Mononuclear cell (primary cell): ENCODE results near the gene ANKH. TPM values are rescaled to one million over a fixed set of nuclear protein-coding genes. Genes with fewer than 3 reads are reported as not detected.

Experiments
- H3K27me3 ChIP-seq: 2 replicates; pipeline ENCODE4 v1.6.0; 2011; ENCODE audit warnings: low read length, control low read depth; ENCODE audit not compliant: insufficient read depth
- H3K4me1 ChIP-seq: 2 replicates; pipeline ENCODE4 v1.5.1; 2011; ENCODE audit warnings: mild to moderate bottlenecking, low read length, control low read depth; ENCODE audit not compliant: insufficient read depth
- H3K4me3 ChIP-seq: 2 replicates; pipeline ENCODE4 v1.5.1; 2011; ENCODE audit warnings: mild to moderate bottlenecking, low read length, moderate library complexity
- H3K9me3 ChIP-seq: 2 replicates; pipeline ENCODE4 v1.5.1; 2011; ENCODE audit warnings: low read depth, mild to moderate bottlenecking, control low read depth, low read length
- total RNA-seq: library from RNA; depleted of rRNA; stranded (reverse); fragments of >200 nt; gene quantifications from one replicate; pipeline ENCODE4 v1.2.3, GENCODE V29; 2012

Gene ANKH
- total RNA-seq, 1 donor, result 35.7 TPM

DNA sequence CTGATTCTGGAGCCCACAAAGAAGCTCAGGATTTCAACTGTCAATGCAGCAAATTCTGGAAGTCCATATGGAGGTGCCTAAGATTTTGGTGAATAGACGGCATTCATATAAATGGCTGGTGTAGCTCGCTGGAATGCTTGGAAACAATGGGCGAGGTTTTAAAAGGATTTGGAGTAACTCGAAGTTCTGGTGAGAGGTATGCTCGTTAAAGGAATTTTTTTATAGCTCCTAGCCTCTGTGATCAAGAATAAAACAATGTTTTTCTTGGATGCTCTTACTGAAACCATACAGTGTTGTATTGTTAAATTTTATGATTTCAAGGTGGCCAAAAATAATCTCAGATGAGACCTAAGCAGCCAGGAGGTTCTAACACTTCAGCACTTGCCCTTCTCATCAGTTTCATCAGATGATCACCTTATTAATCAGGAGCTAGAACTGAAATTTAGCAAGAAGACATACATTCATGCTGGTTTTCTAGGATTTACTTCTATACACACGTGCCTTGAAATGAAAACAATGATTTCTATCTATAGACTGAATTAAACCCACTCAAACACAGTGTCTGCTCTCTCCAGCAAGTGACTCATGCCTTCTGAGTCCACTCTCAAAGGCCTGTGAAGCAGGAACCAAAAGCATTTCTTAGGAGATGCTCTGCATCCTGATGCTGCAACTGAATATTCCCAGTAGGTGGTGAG is 127.8 kb downstream of the ANKH start:
- Histone ChIP-seq H3K4me3 (no peak overlapping the region), H3K4me1 (peaks cover 5% of the 10 kb centered on the region), H3K27me3 (no peaks in the 10 kb centered on the region), H3K9me3 (no peaks in the 10 kb centered on the region)

DNA sequence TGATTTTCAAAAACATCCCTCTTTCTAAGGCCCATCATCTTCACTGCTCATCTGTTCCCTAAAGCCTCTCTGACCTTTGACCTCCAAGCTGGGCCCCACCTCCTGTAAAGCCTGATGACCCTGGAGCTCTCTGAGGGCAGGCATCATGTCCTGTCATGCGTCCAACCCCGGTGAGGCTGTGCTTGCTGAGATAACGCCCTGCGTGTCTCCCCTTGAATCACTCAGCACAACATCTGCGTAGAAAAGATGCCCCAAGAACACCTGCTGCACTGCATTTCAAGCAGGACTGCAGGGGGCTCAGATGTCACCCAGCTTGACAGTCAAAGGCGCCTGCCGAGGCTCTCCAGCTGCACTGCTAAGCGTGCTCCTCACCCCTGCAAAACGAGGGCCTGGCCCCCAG is 129.1 kb downstream of the ANKH start:
- no peaks in the 10 kb centered on the region for H3K27me3 ChIP-seq
- no peak overlapping the region for H3K4me3 ChIP-seq

DNA sequence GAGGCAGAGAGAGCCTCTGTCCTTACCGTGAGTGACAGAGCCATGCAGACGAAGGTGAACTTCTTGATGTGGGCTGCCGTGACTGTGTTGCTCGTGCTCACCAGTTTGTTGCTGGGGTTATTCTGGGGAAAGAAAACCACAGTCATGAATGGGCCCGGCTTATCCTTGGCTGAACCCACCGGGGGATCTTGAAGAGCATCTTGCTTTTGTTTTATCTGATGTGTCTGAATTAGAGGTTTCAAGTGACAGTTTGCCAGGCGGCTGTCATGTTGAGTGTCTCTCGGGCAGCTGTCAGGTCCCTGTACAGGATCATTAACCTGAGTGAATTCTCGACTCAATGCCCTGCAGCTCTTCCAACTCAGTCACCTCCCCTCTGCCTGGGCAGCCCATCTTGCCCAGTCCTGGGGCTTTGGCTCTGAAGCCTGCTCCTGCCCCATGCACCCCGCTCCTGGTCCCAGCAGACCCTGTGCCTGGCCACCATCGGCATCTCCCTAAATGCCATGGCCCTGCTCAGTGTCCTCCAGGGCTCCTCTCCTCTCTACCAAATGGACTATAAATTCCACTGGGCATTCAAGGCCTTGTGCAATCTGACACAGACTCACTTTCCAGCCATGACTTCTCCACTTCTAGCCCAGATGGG is 129.7 kb downstream of the ANKH start:
- Histone ChIP-seq H3K9me3 (no peaks in the 10 kb centered on the region), H3K4me1 (peaks cover 5% of the 10 kb centered on the region), H3K27me3 (no peaks in the 10 kb centered on the region), H3K4me3 (no peak overlapping the region)

More for the DNA sequence above, 129.1 kb downstream of the ANKH start:
- no peaks in the 10 kb centered on the region for H3K9me3 ChIP-seq
- H3K4me1 ChIP-seq, result peaks cover 5% of the 10 kb centered on the region

DNA sequence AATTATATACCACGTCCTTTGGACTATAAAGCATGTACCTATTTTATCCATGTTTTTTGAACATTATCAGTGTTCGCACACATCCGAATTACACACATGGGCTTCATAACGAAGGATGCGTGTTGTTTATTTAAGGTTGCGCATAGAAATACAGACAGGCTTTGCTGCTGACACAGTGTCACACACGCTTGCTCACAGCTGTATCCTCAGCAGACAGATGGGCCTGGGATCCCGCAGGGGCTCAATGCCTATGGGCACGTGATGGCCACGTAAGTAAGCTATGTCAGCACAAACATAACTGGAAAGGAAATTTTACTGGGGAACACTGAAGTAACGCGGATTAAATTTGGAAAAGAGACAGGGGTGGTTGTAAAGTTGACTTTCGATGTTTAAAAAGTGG is 130.4 kb downstream of the ANKH start:
- H3K27me3 ChIP-seq, result no peaks in the 10 kb centered on the region
- no peaks in the 10 kb centered on the region for H3K9me3 ChIP-seq
- peaks cover 5% of the 10 kb centered on the region for H3K4me1 ChIP-seq
- no peak overlapping the region for H3K4me3 ChIP-seq

DNA sequence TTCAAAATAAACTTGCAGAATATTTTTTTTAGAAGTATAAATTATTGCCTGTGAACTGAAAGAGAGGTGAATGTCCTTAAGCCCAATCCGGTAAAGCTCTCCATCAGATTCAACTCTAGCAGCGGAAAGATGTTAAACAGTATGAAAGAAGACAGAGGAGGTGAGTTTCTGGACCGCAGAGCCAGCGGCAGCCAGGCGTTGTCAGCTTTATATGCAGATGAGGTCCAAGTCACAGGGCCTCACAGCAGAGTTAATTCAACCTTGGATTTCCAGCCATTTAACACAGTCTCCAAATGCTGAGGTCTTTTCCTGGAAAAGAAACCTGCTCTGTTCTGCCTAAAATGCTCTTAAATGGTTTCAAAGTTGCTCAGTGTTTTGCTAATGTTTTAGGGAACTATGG is 131.6 kb downstream of the ANKH start:
- Histone ChIP-seq H3K4me1 (peaks cover 5% of the 10 kb centered on the region), H3K4me3 (no peak overlapping the region)

DNA sequence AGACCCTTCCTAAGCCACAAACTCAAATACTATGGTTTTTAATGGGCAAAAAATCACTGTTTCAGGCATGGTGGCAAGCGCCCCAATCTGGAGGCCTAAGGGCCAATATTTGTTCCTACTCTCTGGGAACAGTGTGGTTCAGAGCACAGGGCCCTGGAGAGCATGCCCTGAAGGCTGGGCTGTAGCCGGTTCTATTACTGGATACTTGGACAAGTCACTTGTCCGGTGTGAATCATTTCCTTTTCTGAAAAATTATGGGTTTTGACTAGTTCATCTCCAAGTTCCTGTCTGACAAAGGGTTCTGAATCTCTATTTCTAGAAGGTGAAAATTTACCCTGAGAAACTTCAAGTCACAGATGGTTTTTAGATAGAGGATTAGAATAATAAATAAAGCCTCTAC is 132.0 kb downstream of the ANKH start:
- no peaks in the 10 kb centered on the region for H3K27me3 ChIP-seq
- H3K4me1 ChIP-seq, result peaks cover 5% of the 10 kb centered on the region
- no peak overlapping the region for H3K4me3 ChIP-seq
- no peaks in the 10 kb centered on the region for H3K9me3 ChIP-seq

More for the DNA sequence above, 131.6 kb downstream of the ANKH start:
- Histone ChIP-seq H3K9me3 (no peaks in the 10 kb centered on the region), H3K27me3 (no peaks in the 10 kb centered on the region)

DNA sequence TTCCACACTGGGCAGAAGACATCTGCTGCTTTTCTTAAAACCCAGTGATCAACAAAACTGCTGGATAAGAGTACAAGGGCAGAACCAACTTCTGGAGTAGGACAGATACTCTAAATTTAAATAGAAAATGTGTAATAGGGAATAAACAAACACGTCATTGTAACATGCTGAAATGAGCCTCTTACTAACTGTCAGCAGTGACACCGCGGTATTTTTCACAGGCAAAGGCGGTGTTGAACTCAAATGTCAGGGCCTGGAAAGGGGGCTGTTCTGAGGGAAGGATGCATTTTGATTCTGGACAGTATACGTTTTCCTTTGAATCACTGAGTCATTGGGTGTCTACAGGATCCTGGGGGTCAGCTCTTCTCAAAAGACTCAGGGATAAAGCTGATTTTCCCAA is 133.5 kb downstream of the ANKH start:
- Histone ChIP-seq H3K27me3 (no peaks in the 10 kb centered on the region), H3K4me3 (no peak overlapping the region), H3K4me1 (peaks cover 5% of the 10 kb centered on the region), H3K9me3 (no peaks in the 10 kb centered on the region)

DNA sequence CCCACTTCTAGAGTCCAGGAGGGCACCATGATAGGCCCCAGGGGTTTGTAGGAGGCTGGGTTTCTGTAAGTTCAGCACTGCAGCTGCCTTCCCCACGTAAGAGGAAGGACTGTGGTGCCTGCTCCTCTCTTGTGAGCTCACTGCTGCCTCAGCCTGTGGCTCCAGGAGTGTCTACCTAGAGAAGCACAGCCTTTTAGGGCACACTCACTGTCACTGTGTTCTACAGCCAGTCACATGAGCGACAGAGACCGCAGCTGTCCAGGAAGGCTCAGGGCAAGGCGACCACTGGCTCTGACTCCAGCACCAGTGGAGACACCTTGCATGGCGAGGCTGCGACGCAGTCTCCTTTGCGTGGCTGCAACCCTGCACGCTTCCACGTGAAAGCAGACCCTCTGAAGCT is 134.3 kb downstream of the ANKH start:
- Histone ChIP-seq H3K27me3 (no peaks in the 10 kb centered on the region), H3K9me3 (no peaks in the 10 kb centered on the region), H3K4me3 (no peak overlapping the region), H3K4me1 (peaks cover 5% of the 10 kb centered on the region)

DNA sequence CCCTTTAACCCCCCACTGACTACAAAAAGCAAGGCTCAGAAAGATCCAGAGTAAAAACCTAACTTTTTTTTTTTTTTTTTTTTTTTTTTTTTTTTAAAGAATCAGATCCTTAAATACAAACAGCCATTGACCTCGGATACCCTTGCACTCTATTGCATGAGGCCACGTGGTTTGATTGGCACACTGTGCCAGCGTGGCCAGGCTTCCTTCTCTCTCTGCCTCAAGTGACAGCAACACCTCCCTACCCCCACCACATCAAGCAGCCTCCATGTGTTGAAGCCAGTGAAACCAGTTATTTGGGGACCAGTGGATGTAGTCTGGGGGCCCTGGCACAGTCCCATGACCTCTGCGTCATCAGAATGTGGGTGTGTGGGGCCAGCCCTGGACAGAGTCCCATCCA is 135.6 kb downstream of the ANKH start:
- Histone ChIP-seq H3K27me3 (no peaks in the 10 kb centered on the region), H3K4me1 (peaks cover 5% of the 10 kb centered on the region), H3K9me3 (no peaks in the 10 kb centered on the region), H3K4me3 (no peak overlapping the region)

DNA sequence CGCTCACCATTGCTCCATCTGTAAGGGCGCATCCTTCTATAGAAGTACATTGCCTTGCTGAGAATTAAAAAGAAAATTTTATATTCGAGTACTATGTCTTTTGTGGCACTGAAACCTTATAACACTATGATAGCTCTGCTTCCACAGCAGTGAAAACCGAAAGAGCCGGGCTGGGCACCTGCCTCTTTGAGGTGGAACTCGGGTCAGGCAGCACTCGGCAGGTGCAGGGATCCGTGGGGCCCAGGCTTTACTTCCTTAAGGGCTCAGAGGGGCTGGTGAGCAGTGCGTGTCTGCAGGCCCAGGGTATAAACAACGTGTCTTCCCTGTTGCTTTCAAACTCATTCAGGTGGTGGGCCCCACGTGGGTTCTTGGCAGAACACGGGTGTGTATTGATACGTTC is 137.2 kb downstream of the ANKH start:
- no peaks in the 10 kb centered on the region for H3K9me3 ChIP-seq
- no peaks in the 10 kb centered on the region for H3K27me3 ChIP-seq
- H3K4me1 ChIP-seq, result peaks cover 2% of the 10 kb centered on the region
- no peak overlapping the region for H3K4me3 ChIP-seq

DNA sequence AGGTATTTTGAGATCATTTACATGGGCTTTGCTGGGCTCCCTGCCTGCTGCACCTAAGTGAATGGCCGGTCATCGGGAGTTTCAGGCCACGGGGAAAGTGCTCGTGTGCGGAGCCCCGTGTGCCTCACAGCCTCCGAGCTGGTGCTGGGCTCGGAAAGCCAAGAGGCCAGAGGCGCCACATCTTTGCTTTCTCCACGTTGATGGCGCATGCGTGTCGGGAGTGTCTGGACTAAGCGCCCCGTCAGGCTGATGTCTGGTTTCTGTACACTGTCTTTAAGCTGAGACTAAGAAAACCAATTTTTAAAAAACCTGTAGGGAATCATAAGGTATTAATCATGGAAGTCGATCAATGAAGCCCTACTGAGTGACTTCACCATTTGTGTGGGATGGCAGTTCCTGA is 137.9 kb downstream of the ANKH start:
- no peaks in the 10 kb centered on the region for H3K9me3 ChIP-seq
- no peaks in the 10 kb centered on the region for H3K27me3 ChIP-seq
- no peaks in the 10 kb centered on the region for H3K4me1 ChIP-seq
- no peak overlapping the region for H3K4me3 ChIP-seq

DNA sequence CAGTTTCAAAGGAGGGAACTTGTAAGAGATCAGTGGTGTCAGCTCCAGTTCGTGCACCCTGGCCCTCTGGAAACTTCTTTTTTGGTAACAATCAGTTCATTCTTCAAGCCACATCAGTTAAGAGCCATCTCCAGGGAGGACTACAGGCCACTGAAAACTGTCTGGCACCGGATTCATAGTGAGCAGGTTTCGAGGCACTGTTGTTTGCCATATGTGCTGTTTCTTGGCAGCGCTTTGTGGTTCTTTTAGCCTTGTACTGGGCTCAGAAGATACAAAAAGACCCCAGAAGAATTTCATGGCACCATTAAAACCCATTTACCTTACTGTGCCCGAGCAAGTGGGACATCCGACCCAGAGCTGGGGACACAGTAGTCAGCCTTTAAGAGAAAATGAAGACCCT is 138.6 kb downstream of the ANKH start:
- H3K9me3 ChIP-seq, result no peaks in the 10 kb centered on the region
- no peak overlapping the region for H3K4me3 ChIP-seq
- H3K27me3 ChIP-seq, result no peaks in the 10 kb centered on the region
- no peaks in the 10 kb centered on the region for H3K4me1 ChIP-seq

DNA sequence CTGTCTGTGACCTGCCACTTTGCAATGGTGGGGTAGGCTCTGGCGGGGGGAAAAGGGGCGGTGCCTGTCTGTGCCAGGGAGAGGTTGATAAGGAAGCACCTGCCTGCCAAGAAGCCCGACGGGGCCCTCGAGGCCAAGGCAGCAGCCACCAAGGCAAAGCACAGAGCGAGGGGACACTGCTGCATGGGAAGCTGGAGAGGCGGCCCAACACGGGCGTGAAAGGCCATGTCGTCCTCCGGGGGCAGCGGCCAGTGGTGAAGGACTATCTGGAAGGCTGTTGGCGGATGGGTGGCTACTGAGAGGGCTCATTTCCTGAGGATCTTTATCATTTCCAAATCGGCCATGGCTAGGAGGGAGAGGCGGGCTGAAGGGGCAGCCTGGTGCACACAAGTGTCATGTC is 140.7 kb downstream of the ANKH start:
- Histone ChIP-seq H3K4me1 (no peaks in the 10 kb centered on the region), H3K27me3 (no peaks in the 10 kb centered on the region), H3K9me3 (no peaks in the 10 kb centered on the region), H3K4me3 (no peak overlapping the region)

DNA sequence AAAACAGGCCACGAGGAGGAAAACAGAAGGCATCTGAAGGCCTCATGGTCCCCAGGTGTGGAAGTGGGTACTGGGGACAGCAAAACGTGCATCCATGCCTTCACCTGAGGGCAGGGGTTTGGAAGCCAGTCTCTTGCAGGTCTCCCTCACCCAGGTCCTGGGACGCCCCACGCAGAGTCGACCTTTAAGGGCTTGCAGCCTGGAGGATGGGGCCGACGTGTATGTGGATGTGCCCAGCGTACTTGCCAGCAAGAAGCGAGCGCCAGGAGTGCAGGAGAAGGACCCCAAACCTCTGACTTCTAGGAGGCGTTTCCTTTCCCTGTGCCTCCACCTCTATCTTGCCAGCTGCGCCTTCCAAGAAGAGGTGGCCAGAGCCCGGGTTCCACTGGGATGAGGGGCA is 141.1 kb downstream of the ANKH start:
- no peaks in the 10 kb centered on the region for H3K9me3 ChIP-seq
- H3K4me1 ChIP-seq, result peaks cover under 1% of the 10 kb centered on the region
- no peaks in the 10 kb centered on the region for H3K27me3 ChIP-seq
- H3K4me3 ChIP-seq, result no peak overlapping the region

DNA sequence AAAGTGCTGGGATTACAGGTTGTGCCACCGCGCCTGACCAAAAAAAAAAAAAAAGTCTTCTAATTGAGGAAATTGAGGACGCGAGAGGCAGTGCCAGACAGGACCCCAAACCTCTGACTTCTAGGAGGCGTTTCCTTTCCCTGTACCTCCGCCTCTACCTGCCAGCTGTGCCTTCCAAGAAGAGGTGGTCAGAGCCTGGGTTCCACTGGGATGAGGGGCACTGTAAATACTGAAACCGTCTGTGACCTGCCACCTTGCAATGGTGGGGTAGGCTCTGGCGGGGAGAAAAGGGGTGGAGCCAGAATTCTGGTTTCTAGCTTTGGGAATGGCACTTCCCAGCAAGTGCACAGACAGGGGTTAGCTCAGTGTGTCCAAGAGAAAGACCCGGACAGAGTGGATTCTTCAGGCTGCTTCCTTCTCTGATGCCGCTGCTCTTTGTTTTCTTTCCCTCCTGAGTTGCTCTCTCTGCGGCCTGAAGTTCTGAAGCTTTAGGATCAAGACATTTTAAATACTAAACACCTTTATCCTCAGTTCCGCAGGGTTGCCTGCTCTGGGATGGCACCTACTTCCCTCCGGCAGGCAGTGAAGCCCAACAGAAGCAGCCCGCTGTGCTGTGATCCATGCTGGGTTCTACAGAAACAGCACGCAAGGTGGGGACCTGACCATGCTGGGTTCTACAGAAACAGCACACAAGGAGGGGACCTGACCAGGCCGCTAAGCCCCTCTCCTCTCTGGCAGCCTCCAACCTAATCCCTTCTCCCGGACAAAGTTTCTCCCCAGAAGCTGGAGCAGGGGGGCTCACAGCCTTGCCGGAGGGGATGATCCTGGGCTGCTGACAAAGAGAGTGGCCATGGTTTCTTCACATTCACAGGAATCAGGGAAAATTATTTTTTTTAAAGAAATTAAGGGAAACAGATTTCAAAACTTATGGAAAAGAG is 141.9 kb downstream of the ANKH start:
- Histone ChIP-seq H3K4me1 (peaks cover 8% of the 10 kb centered on the region), H3K9me3 (no peaks in the 10 kb centered on the region), H3K27me3 (no peaks in the 10 kb centered on the region), H3K4me3 (no peak overlapping the region)
